Muscle layer of duodenum (tissue), 2 donors: ENCODE data around the gene TMEM163.
"Not testable (repeated sequence)": the region's sequence is repeated elsewhere in the genome, so short reads cannot be mapped to it uniquely, and the experiment has no call there.

Source experiments
- H3K27ac ChIP-seq: one replicate; pipeline ENCODE4 v1.7.0; 2013; ENCODE audit warnings: mild to moderate bottlenecking, low read length
- H3K27me3 ChIP-seq: one replicate; pipeline ENCODE4 v1.7.0; 2013; ENCODE audit warnings: low read depth, mild to moderate bottlenecking, control low read depth, low read length
- H3K36me3 ChIP-seq, 2 donors: one replicate each; pipeline ENCODE4 v1.7.0; 2013; ENCODE audit warnings: low read length in 2 of 2, control low read depth in 1 of 2, mild to moderate bottlenecking in 1 of 2; ENCODE audit not compliant: insufficient read depth in 2 of 2, control insufficient read depth in 1 of 2
- H3K4me1 ChIP-seq, 2 donors: one replicate each; pipeline ENCODE4 v1.7.0; 2013; ENCODE audit warnings: low read length in 2 of 2, mild to moderate bottlenecking in 2 of 2, control low read depth in 1 of 2, moderate library complexity in 1 of 2; ENCODE audit not compliant: insufficient read depth in 2 of 2, control insufficient read depth in 1 of 2
- H3K4me3 ChIP-seq, 2 donors: one replicate each; pipeline ENCODE4 v1.7.0; 2013; ENCODE audit warnings: low read length in 2 of 2, low read depth in 1 of 2, mild to moderate bottlenecking in 1 of 2
- H3K9me3 ChIP-seq, 2 donors: one replicate each; pipeline ENCODE4 v1.7.0; 2013; ENCODE audit warnings: low read length in 2 of 2, control low read depth in 1 of 2, mild to moderate bottlenecking in 1 of 2; ENCODE audit not compliant: control insufficient read depth in 1 of 2
- donor health status: healthy.

TMEM163 gene

DNA sequence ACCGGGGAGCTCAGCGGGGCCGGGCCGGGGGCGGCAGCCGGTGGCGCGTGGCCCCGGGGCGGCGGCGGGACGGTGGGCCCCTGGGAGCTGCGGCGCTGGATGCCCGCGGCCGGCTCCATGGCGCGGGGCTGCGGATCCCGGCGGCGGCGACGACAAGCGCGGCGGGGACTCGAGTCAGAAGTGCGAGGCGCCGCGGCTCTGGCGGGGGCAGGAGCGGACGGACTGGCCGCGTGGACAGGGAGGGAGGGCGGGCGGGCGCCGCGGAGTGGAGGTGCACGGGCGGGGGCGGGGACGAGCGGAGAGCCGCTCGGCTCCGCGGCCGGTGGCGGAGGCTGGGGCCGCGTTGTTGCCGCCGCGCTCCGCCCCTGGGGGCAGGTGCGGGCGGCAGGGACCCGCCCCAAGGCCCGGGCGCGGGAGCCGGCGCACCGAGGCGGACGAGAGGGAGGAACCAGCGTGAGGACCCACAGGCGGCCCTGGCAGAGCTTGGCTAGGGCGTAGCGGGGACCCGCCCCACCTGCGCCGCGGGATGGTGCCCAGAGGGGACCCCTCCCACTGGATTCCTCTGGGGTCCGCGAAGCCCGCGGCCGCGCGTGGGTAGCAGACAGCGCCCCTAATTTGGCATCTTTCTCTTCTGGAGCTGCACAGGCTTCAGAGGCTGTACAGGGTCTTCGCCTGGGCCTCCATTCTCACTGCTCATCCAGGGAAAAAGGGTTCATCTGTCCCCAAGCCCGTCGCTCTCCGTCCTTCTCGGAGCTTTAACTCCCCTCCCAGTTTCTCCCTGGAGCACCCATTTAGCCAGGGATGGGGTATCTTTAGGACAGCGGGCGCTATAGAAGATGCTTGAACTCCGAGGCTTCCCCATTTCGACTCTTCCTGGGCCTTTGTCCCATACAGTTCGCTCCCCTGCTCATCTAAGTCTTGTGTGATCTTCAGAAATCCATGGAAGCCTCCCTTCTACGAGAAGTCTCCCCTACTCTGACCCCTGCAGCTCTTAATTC, at the start of gene TMEM163:
TSS of gene TMEM163 (minus strand) at position 184 of the 998 bp plus-strand sequence.
- H3K4me1 ChIP-seq: peaks cover 0 to 14% of the 10 kb centered on the region in 2 donors
- no peaks in the 10 kb centered on the region for H3K9me3 ChIP-seq
- no peaks in the 10 kb centered on the region for H3K36me3 ChIP-seq
- H3K27me3 ChIP-seq: peaks cover 43% of the 10 kb centered on the region
- peak within 1 kb of the TSS in 1 of 2 donors; percentile 62 for H3K4me3 ChIP-seq
- no peak within 1 kb of the TSS for H3K27ac ChIP-seq

- H3K9me3 ChIP-seq: no peaks in the 10 kb centered on the region
- H3K27ac ChIP-seq: no peak overlapping the region
- no peaks in the 10 kb centered on the region for H3K36me3 ChIP-seq
- no peak overlapping the region for H3K4me3 ChIP-seq
- no peaks in the 10 kb centered on the region for H3K27me3 ChIP-seq
- no peaks in the 10 kb centered on the region for H3K4me1 ChIP-seq
These were observed 47.8 kb upstream of the TMEM163 start for GRCh38 chr2:134766583-134766982.

DNA sequence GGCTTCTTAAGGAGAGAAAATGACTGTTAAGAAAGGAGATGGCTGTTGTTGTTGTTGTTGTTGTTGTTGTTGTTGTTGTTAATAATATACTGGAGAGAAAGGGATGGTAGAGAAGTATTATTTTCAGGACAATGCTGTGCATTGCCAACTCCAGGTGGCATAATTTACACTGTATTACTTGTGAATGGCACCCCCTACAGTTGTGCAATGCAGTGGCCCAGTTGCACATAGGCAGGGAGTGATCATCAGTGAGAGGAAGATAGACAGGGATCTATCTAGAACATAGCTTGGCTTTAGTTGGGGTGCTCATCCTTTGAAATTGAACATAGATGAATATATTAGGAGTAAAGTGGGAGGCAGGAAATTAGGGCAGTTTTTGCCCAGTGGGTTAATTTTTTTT, 47.2 kb upstream of the TMEM163 start:
- Histone ChIP-seq H3K27ac (no peak overlapping the region), H3K9me3 (no peaks in the 10 kb centered on the region), H3K4me3 (no peak overlapping the region), H3K4me1 (no peaks in the 10 kb centered on the region), H3K36me3 (no peaks in the 10 kb centered on the region), H3K27me3 (no peaks in the 10 kb centered on the region)

GRCh38 chr2:134764164-134764563, 45.4 kb upstream of the TMEM163 start:
- no peak overlapping the region for H3K4me3 ChIP-seq
- no peaks in the 10 kb centered on the region for H3K36me3 ChIP-seq
- no peaks in the 10 kb centered on the region for H3K4me1 ChIP-seq
- H3K9me3 ChIP-seq: no peaks in the 10 kb centered on the region
- no peaks in the 10 kb centered on the region for H3K27me3 ChIP-seq
- H3K27ac ChIP-seq: no peak overlapping the region

- no peaks in the 10 kb centered on the region for H3K9me3 ChIP-seq
- H3K27me3 ChIP-seq: no peaks in the 10 kb centered on the region
- no peaks in the 10 kb centered on the region for H3K4me1 ChIP-seq
- no peak overlapping the region for H3K27ac ChIP-seq
- no peaks in the 10 kb centered on the region for H3K36me3 ChIP-seq
- no peak overlapping the region for H3K4me3 ChIP-seq
These were observed 44.4 kb upstream of the TMEM163 start for GRCh38 chr2:134763164-134763710.

DNA sequence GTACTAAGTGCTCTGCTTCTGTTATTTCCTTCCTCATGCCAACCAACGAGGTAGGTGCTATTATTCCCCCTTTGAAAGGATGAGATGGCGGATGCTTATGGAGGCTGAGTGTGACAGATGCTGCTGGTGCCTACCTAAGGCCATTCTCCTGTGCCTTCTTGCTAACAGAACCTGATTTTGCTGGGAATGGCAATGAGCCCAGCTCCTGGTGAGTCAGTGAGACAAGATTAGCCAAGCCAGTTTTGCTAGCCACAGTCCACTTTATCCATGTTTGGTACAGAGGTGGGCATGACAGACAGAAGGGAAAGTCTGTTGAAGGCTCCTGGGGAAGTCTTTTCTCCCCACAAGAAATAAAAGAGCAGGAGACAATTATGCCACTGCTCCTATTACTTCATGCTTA, 43.7 kb upstream of the TMEM163 start:
- Histone ChIP-seq H3K4me3 (no peak overlapping the region), H3K27ac (no peak overlapping the region), H3K4me1 (no peaks in the 10 kb centered on the region), H3K36me3 (no peaks in the 10 kb centered on the region), H3K27me3 (no peaks in the 10 kb centered on the region), H3K9me3 (peaks cover 0 to 2% of the 10 kb centered on the region in 2 donors)

- H3K4me1 ChIP-seq: no peaks in the 10 kb centered on the region
- no peaks in the 10 kb centered on the region for H3K36me3 ChIP-seq
- H3K27ac ChIP-seq: no peak overlapping the region
- H3K27me3 ChIP-seq: no peaks in the 10 kb centered on the region
- H3K4me3 ChIP-seq: no peak overlapping the region
- peaks cover 0 to 4% of the 10 kb centered on the region in 2 donors for H3K9me3 ChIP-seq
These were observed 41.6 kb upstream of the TMEM163 start for GRCh38 chr2:134760385-134760784.

- no peaks in the 10 kb centered on the region for H3K4me1 ChIP-seq
- no peaks in the 10 kb centered on the region for H3K36me3 ChIP-seq
- no peak overlapping the region for H3K27ac ChIP-seq
- no peaks in the 10 kb centered on the region for H3K27me3 ChIP-seq
- H3K4me3 ChIP-seq: no peak overlapping the region
- peaks cover 0 to 4% of the 10 kb centered on the region in 2 donors for H3K9me3 ChIP-seq
These were observed 39.8 kb upstream of the TMEM163 start for GRCh38 chr2:134758633-134759032.

DNA sequence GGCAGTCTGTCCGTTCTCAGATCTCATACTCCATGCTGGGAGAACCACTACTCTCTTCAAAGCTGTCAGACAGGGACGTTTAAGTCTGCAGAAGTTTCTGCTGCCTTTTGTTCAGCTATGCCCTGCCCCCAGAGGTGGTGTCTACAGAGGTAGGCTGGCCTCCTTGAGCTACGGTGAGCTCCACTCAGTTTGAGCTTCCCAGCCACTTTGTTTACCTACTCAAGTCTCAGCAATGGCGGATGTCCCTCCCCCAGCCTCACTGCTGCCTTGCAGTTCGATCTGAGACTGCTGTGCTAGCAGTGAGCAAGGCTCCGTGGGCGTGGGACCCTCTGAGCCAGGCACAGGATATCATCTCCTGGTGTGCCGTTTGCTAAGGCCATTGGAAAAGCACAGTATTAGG, 33.2 kb upstream of the TMEM163 start:
- H3K27me3 ChIP-seq, H3K36me3 ChIP-seq, H3K4me1 ChIP-seq, H3K27ac ChIP-seq, H3K4me3 ChIP-seq, H3K9me3 ChIP-seq: not testable (repeated sequence)

GRCh38 chr2:134745546-134745945, 26.7 kb upstream of the TMEM163 start:
- no peaks in the 10 kb centered on the region for H3K9me3 ChIP-seq
- no peaks in the 10 kb centered on the region for H3K4me1 ChIP-seq
- H3K4me3 ChIP-seq: no peak overlapping the region
- no peaks in the 10 kb centered on the region for H3K36me3 ChIP-seq
- H3K27me3 ChIP-seq: no peaks in the 10 kb centered on the region
- no peak overlapping the region for H3K27ac ChIP-seq

DNA sequence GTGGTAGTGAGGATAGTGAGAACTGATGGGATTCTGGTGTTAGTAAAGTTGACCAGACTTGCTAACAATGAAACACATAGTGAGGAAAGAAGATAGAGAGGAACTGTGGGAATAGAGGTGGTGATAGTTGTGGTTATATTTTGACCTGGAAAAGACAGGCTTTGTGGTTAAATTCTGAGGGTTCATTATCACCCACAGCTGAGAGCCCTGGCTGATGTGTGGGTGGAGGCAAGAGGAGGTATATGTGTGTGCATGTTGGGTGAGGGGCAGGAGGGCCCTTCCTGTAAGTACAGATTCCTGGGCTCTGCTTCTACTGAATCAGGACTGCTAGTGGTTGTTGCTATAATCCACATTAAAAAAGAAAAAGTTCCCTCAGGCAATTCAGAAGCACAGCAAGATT, 26.2 kb upstream of the TMEM163 start:
- H3K4me3 ChIP-seq: no peak overlapping the region
- no peaks in the 10 kb centered on the region for H3K27me3 ChIP-seq
- no peaks in the 10 kb centered on the region for H3K4me1 ChIP-seq
- H3K36me3 ChIP-seq: no peaks in the 10 kb centered on the region
- no peaks in the 10 kb centered on the region for H3K9me3 ChIP-seq
- no peak overlapping the region for H3K27ac ChIP-seq
